ENCODE results near the gene ATE1. TPM values are rescaled to one million over a fixed set of nuclear protein-coding genes. Genes with fewer than 3 reads are reported as not detected.
A peak's percentile ranks its signal among the peaks of the same experiment; 100 is the strongest.

Gene ATE1
- total RNA-seq, 1 donor from 2014 or later, result 24.2 TPM

DNA sequence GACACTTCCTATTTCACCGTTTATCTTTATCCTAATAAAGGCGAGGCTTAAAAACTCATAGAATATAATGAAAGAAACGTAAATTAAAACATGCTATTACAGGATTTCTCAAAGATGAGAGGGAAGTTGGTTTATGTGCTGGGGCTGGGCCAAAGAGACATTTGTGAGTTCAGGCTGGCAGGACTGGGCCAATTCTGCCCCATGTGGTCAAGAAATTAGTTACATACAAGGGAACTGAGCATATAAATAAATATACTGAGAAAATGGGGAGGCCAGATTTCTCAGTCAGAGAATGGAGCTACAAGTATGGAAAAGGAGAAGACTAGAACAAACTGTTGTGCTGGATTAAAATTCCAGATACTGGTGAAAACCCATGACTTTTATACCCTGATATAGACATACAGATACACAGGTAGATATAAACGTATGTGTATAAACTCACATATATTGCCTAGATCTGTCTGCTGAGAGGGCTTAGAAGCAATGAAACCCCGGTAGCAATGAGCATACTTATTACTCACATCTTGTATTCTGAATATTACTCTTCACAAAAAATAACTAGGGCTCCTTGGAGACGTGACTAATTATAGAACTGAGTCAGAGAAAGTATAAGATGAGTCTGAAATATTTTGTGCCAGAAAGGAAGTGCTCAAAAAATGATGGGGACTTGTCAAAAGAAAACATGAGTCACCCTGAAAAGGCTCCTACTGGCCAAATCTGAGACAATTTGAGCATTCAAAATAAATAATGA, 173.9 kb downstream of the ATE1 start:
- no peak for DNase-seq (ENCODE audit: low spot score)
- Mint-ChIP-seq H3K27ac (ENCODE audit: unreplicated experiment) (peak overlapping the region; percentile 95), H3K27me3 (ENCODE audit: low read depth) (no peaks in the 10 kb centered on the region), H3K9me3 (ENCODE audit: low read depth) (peaks cover 22% of the 10 kb centered on the region), H3K4me1 (ENCODE audit: low read depth) (peaks cover 28% of the 10 kb centered on the region), H3K4me3 (ENCODE audit: unreplicated experiment) (peak overlapping the region; percentile 17), H3K36me3 (ENCODE audit: low read depth) (peaks cover 23% of the 10 kb centered on the region)
- TF ChIP-seq, protein P1, sequence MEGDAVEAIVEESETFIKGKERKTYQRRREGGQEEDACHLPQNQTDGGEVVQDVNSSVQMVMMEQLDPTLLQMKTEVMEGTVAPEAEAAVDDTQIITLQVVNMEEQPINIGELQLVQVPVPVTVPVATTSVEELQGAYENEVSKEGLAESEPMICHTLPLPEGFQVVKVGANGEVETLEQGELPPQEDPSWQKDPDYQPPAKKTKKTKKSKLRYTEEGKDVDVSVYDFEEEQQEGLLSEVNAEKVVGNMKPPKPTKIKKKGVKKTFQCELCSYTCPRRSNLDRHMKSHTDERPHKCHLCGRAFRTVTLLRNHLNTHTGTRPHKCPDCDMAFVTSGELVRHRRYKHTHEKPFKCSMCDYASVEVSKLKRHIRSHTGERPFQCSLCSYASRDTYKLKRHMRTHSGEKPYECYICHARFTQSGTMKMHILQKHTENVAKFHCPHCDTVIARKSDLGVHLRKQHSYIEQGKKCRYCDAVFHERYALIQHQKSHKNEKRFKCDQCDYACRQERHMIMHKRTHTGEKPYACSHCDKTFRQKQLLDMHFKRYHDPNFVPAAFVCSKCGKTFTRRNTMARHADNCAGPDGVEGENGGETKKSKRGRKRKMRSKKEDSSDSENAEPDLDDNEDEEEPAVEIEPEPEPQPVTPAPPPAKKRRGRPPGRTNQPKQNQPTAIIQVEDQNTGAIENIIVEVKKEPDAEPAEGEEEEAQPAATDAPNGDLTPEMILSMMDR (IDR thresholded peaks at IDR 0.05), result peak; percentile 77

- peaks cover 9% of the 10 kb centered on the region for H3K9me3 Mint-ChIP-seq (ENCODE audit: low read depth)
- no peak overlapping the region for H3K4me3 Mint-ChIP-seq (ENCODE audit: unreplicated experiment)
- DNase-seq (ENCODE audit: low spot score), result no peak
- TF ChIP-seq, protein P1 (IDR thresholded peaks at IDR 0.05), result no peak
- peaks cover 8% of the 10 kb centered on the region for H3K36me3 Mint-ChIP-seq (ENCODE audit: low read depth)
- H3K27ac Mint-ChIP-seq (ENCODE audit: unreplicated experiment), result no peak overlapping the region
- H3K27me3 Mint-ChIP-seq (ENCODE audit: low read depth), result no peaks in the 10 kb centered on the region
- H3K4me1 Mint-ChIP-seq (ENCODE audit: low read depth), result peaks cover 28% of the 10 kb centered on the region
Observed at GRCh38 chr10:121751191-121751760, 176.6 kb downstream of the ATE1 start.

- no peak overlapping the region for H3K4me3 Mint-ChIP-seq (ENCODE audit: unreplicated experiment)
- H3K9me3 Mint-ChIP-seq (ENCODE audit: low read depth), result no peaks in the 10 kb centered on the region
- H3K27me3 Mint-ChIP-seq (ENCODE audit: low read depth), result no peaks in the 10 kb centered on the region
- peaks cover 5% of the 10 kb centered on the region for H3K36me3 Mint-ChIP-seq (ENCODE audit: low read depth)
- H3K27ac Mint-ChIP-seq (ENCODE audit: unreplicated experiment), result no peak overlapping the region
- no peaks in the 10 kb centered on the region for H3K4me1 Mint-ChIP-seq (ENCODE audit: low read depth)
- DNase-seq (ENCODE audit: low spot score), result no peak
- TF ChIP-seq, protein P1 (IDR thresholded peaks at IDR 0.05), result no peak
Observed at GRCh38 chr10:121747163-121747775, 180.6 kb downstream of the ATE1 start.

DNA sequence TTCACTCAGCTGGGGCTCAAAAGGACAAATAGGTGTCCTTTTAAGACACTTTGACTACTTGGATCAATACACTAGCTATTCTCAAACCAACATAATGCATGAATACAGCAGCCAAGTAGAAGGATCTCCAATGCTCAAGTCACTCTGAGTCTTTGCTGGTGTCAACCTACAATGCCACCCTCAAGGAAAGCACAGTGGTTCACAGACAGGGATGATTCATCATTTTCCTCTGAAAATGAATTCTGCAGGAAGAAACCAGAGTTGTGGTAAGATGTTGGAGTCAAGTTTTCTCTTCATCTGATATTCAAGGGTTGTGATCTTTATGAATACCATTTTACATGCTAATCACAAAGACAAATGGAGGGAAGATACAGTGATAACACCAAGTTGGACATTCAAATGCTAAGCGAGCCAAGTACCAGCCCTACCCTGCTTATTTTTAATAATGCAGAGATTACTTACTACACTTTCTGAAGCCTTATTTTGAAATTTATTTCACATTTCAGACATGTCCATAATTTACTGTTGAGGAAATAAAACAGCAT, 186.5 kb downstream of the ATE1 start:
- TF ChIP-seq, protein P1 (IDR thresholded peaks at IDR 0.05), result no peak
- DNase-seq (ENCODE audit: low spot score), result no peak
- H3K27ac Mint-ChIP-seq (ENCODE audit: unreplicated experiment), result no peak overlapping the region
- peaks cover 5% of the 10 kb centered on the region for H3K4me1 Mint-ChIP-seq (ENCODE audit: low read depth)
- no peaks in the 10 kb centered on the region for H3K27me3 Mint-ChIP-seq (ENCODE audit: low read depth)
- H3K4me3 Mint-ChIP-seq (ENCODE audit: unreplicated experiment), result no peak overlapping the region
- no peaks in the 10 kb centered on the region for H3K9me3 Mint-ChIP-seq (ENCODE audit: low read depth)
- H3K36me3 Mint-ChIP-seq (ENCODE audit: low read depth), result peaks cover 8% of the 10 kb centered on the region

DNA sequence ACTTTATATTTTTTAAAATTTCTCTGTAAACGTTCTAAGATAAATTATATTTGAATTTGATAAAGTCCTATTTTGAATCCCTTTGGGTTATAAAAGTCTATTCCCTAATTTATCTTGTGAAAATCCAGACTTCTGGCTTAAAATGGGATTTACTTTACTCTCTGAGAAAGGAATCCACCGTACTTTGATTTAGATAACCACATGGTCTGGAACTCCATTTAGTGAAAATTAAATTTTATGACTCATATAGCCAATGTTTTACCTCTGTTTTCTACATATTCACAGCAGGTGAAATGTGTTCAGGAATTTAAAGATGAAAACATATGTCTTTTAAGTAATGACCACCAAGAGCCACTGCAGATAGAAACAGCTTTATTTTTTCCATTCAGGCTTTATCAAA, 187.8 kb downstream of the ATE1 start:
- TF ChIP-seq, protein P1 (IDR thresholded peaks at IDR 0.05), result no peak
- H3K27me3 Mint-ChIP-seq (ENCODE audit: low read depth), result no peaks in the 10 kb centered on the region
- H3K27ac Mint-ChIP-seq (ENCODE audit: unreplicated experiment), result no peak overlapping the region
- no peaks in the 10 kb centered on the region for H3K9me3 Mint-ChIP-seq (ENCODE audit: low read depth)
- peaks cover 8% of the 10 kb centered on the region for H3K36me3 Mint-ChIP-seq (ENCODE audit: low read depth)
- DNase-seq (ENCODE audit: low spot score), result no peak
- H3K4me1 Mint-ChIP-seq (ENCODE audit: low read depth), result peaks cover 5% of the 10 kb centered on the region
- H3K4me3 Mint-ChIP-seq (ENCODE audit: unreplicated experiment), result no peak overlapping the region

Measured in chondrocyte (in vitro differentiated cells).